Upper lobe of left lung (tissue), 4 donors: ENCODE measurements around the gene PARG.
"Not testable (repeated sequence)": the region's sequence is repeated elsewhere in the genome, so short reads cannot be mapped to it uniquely, and the experiment has no call there.

Source experiments
- POLR2A ChIP-seq, 4 donors: fragments of 450-650 bp; IDR thresholded peaks; one replicate each; pipeline ENCODE4 v1.5.1; 2016 to 2017; ENCODE audit warnings: antibody characterized with exemption in 4 of 4, mild to moderate bottlenecking in 2 of 4
- POLR2AphosphoS5 ChIP-seq, 2 donors: sonication (generic); formaldehyde crosslinking; IDR thresholded peaks; one replicate each; pipeline ENCODE4 v1.5.1; 2017; ENCODE audit warnings: antibody characterized with exemption in 2 of 2
- TF ChIP-seq, protein P1 (sequence below), 6 experiments: fragments of 450-650 bp in 4 of 6; fragments of 200-600 bp in 2 of 6; sonication (generic) in 2 of 6; IDR thresholded peaks; one replicate each; pipeline ENCODE4 v1.5.1; 2016 to 2019; ENCODE audit warnings: antibody characterized with exemption in 6 of 6

DNA sequence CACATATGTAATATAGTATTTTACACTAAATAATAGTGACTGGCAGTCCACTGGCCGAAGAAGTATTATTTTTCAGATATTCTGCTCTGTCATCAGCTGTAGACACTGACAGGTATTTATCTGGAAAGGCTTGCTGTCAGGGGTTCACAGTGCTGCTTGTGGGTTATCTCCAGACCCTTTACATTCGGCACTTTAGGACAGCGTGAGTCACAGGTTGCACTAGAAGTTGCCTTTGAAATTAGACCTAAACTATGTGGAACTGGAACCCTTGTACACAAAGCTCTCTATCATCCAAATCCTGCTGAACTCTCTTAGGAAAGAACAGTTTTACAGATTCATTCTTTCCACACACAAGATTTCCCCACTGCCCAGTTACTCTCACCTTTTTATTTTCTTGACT lies 30.3 kb upstream of the PARG start:
- TF ChIP-seq, protein P1, sequence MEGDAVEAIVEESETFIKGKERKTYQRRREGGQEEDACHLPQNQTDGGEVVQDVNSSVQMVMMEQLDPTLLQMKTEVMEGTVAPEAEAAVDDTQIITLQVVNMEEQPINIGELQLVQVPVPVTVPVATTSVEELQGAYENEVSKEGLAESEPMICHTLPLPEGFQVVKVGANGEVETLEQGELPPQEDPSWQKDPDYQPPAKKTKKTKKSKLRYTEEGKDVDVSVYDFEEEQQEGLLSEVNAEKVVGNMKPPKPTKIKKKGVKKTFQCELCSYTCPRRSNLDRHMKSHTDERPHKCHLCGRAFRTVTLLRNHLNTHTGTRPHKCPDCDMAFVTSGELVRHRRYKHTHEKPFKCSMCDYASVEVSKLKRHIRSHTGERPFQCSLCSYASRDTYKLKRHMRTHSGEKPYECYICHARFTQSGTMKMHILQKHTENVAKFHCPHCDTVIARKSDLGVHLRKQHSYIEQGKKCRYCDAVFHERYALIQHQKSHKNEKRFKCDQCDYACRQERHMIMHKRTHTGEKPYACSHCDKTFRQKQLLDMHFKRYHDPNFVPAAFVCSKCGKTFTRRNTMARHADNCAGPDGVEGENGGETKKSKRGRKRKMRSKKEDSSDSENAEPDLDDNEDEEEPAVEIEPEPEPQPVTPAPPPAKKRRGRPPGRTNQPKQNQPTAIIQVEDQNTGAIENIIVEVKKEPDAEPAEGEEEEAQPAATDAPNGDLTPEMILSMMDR (IDR thresholded peaks at IDR 0.05): not testable (repeated sequence)
- not testable (repeated sequence) for TF ChIP-seq POLR2A, POLR2AphosphoS5 (IDR thresholded peaks at IDR 0.05)
